Astrocyte (in vitro differentiated cells and primary cell): Measurements from ENCODE around the gene TTYH1. TPM values are rescaled to one million over a fixed set of nuclear protein-coding genes. Genes with fewer than 3 reads are reported as not detected.

Experiments used
- DNase-seq: peaks from one replicate; pipeline ENCODE4 v3.0.0-alpha.2; 2010; ENCODE audit warnings: low read depth
- FAIRE-seq: peaks from 2 replicates; lab custom pipeline; 2011; peaks lifted over from hg19 to GRCh38; lab: Jason Lieb, UNC
- H2AFZ ChIP-seq: 2 replicates; pipeline ENCODE4 v1.6.0; 2012; ENCODE audit warnings: low read depth, low read length, inconsistent platforms
- H3K27ac ChIP-seq: 2 replicates; pipeline ENCODE4 v1.5.1; 2011; ENCODE audit warnings: low read depth, low read length, inconsistent platforms
- H3K27me3 ChIP-seq: 2 replicates; pipeline ENCODE4 v1.6.0; 2011; ENCODE audit warnings: low read length, inconsistent platforms; ENCODE audit not compliant: insufficient read depth
- H3K36me3 ChIP-seq: 2 replicates; pipeline ENCODE4 v1.5.1; 2011; ENCODE audit warnings: low read length, inconsistent platforms; ENCODE audit not compliant: insufficient read depth
- H3K4me1 ChIP-seq: 2 replicates; pipeline ENCODE4 v1.5.1; 2011; ENCODE audit warnings: low read length, inconsistent platforms; ENCODE audit not compliant: insufficient read depth
- H3K4me2 ChIP-seq: 2 replicates; pipeline ENCODE4 v1.6.0; 2012; ENCODE audit warnings: low read length, inconsistent platforms
- H3K4me3 ChIP-seq: 2 replicates; pipeline ENCODE4 v1.5.1; 2011; ENCODE audit warnings: low read depth, mild to moderate bottlenecking, low read length, inconsistent platforms; ENCODE audit not compliant: insufficient read depth
- H3K79me2 ChIP-seq: 2 replicates; pipeline ENCODE4 v1.6.0; 2012; ENCODE audit warnings: mild to moderate bottlenecking, low read length, inconsistent platforms; ENCODE audit not compliant: insufficient read depth
- H3K9ac ChIP-seq: 2 replicates; pipeline ENCODE4 v1.6.0; 2012; ENCODE audit warnings: mild to moderate bottlenecking, low read length, inconsistent platforms
- H3K9me3 ChIP-seq: 2 replicates; pipeline ENCODE4 v1.5.1; 2012; ENCODE audit warnings: low read depth, mild to moderate bottlenecking, low read length, inconsistent platforms; ENCODE audit not compliant: insufficient read depth
- H4K20me1 ChIP-seq: 2 replicates; pipeline ENCODE4 v1.6.0; 2012; ENCODE audit warnings: low read length, inconsistent platforms; ENCODE audit not compliant: insufficient read depth
- H3K27ac Mint-ChIP-seq: one replicate; pipeline ENCODE4 v1.8.0; 2021; ENCODE audit warnings: mild to moderate bottlenecking, mixed read lengths; ENCODE audit not compliant: unreplicated experiment
- H3K27me3 Mint-ChIP-seq: one replicate; pipeline ENCODE4 v1.8.0; 2021; ENCODE audit warnings: low read depth, mixed read lengths; ENCODE audit not compliant: unreplicated experiment
- H3K36me3 Mint-ChIP-seq: one replicate; pipeline ENCODE4 v1.8.0; 2021; ENCODE audit warnings: low read depth, mixed read lengths; ENCODE audit not compliant: unreplicated experiment
- H3K4me1 Mint-ChIP-seq: one replicate; pipeline ENCODE4 v1.8.0; 2021; ENCODE audit warnings: low read depth, mixed read lengths; ENCODE audit not compliant: unreplicated experiment
- H3K4me3 Mint-ChIP-seq: one replicate; pipeline ENCODE4 v1.8.0; 2021; ENCODE audit warnings: mild to moderate bottlenecking, moderate library complexity, mixed read lengths; ENCODE audit not compliant: unreplicated experiment
- H3K9me3 Mint-ChIP-seq: one replicate; pipeline ENCODE4 v1.8.0; 2021; ENCODE audit warnings: mild to moderate bottlenecking, mixed read lengths; ENCODE audit not compliant: unreplicated experiment
- EZH2 ChIP-seq: IDR thresholded peaks from 2 replicates; pipeline ENCODE4 v1.6.1; 2012; ENCODE audit warnings: mild to moderate bottlenecking, low read length, inconsistent platforms; ENCODE audit not compliant: insufficient read depth
- total RNA-seq: library from RNA; stranded (reverse); gene quantifications from 2 replicates; pipeline ENCODE4 v1.2.1, GENCODE V29; 2021
- TF ChIP-seq, protein P1 (sequence below): IDR thresholded peaks from 2 replicates; pipeline ENCODE4 v1.5.1; 2011; ENCODE audit warnings: low read depth, mild to moderate bottlenecking, inconsistent platforms, low read length, moderate library complexity; ENCODE audit not compliant: insufficient read depth

The TTYH1 gene
- total RNA-seq, 1 donor from 2014 or later = 8.4 TPM

DNA sequence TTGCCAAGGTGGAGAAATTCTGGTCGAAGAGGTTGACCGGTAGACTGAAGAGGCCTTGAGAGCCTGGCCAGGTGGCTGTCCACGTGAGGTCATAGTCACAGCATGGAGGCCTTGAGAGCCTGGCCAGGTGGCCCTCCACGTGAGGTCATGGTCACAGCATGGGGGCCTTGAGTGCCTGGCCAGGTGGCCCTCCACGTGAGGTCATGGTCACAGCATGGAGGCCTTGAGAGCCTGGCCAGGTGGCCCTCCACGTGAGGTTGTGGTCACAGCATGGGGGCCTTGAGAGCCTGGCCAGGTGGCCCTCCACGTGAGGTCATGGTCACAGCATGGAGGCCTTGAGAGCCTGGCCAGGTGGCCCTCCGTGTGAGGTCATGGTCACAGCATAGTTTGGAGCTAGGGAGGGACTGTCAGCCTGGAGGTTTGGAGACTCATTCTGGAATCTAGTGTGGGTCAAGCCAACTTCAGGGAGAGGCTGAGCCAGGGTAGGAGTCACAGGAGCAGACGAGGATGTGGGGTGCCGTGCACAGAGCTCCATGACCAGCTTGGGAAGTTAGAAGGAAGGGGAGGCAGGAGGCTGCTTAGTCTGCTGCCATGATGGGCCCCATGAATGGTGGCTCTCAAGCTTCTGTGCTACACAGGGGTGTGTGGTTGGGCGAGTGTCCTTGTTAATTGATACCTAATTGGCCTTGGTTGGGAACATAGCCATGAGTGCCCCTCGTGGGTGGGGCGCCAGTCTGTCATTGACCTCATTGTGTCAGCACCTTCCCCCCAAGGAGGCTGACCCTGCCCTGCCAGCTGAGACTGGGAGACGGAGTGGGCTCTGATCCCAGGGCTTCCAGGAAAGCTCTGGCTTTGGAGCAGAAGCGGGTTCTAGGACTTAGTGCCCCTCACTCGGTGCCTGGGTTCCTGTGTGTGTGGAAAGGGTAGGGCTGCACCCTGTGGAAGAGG is 44.3 kb downstream of the TTYH1 start:
- no peak overlapping the region for H3K9ac ChIP-seq
- H3K9me3 ChIP-seq = no peaks in the 10 kb centered on the region
- Mint-ChIP-seq H3K4me1 (peaks cover 8% of the 10 kb centered on the region), H3K9me3 (no peaks in the 10 kb centered on the region), H3K4me3 (peak overlapping the region; percentile 66), H3K27ac (no peak overlapping the region), H3K27me3 (no peaks in the 10 kb centered on the region), H3K36me3 (peaks cover 21% of the 10 kb centered on the region)
- no peak overlapping the region for H3K27ac ChIP-seq
- peaks cover 21% of the 10 kb centered on the region for H3K4me1 ChIP-seq
- no peak overlapping the region for H3K4me3 ChIP-seq
- no peak for TF ChIP-seq EZH2
- TF ChIP-seq, protein P1, sequence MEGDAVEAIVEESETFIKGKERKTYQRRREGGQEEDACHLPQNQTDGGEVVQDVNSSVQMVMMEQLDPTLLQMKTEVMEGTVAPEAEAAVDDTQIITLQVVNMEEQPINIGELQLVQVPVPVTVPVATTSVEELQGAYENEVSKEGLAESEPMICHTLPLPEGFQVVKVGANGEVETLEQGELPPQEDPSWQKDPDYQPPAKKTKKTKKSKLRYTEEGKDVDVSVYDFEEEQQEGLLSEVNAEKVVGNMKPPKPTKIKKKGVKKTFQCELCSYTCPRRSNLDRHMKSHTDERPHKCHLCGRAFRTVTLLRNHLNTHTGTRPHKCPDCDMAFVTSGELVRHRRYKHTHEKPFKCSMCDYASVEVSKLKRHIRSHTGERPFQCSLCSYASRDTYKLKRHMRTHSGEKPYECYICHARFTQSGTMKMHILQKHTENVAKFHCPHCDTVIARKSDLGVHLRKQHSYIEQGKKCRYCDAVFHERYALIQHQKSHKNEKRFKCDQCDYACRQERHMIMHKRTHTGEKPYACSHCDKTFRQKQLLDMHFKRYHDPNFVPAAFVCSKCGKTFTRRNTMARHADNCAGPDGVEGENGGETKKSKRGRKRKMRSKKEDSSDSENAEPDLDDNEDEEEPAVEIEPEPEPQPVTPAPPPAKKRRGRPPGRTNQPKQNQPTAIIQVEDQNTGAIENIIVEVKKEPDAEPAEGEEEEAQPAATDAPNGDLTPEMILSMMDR = no peak
- H3K27me3 ChIP-seq = no peaks in the 10 kb centered on the region
- no peak overlapping the region for H2AFZ ChIP-seq
- H4K20me1 ChIP-seq = peaks cover 73% of the 10 kb centered on the region
- FAIRE-seq (no peak), DNase-seq (no peak)
- no peak overlapping the region for H3K4me2 ChIP-seq
- H3K79me2 ChIP-seq = peaks cover 69% of the 10 kb centered on the region
- H3K36me3 ChIP-seq = peaks cover 22% of the 10 kb centered on the region

GRCh38 chr19:54460230-54461005 is 45.2 kb downstream of the TTYH1 start:
- no peaks in the 10 kb centered on the region for H3K27me3 Mint-ChIP-seq
- H3K9me3 Mint-ChIP-seq = no peaks in the 10 kb centered on the region
- peaks cover 21% of the 10 kb centered on the region for H3K36me3 Mint-ChIP-seq
- H3K4me3 Mint-ChIP-seq = peak overlapping the region; percentile 50
- Histone ChIP-seq H3K9me3 (no peaks in the 10 kb centered on the region), H3K27ac (no peak overlapping the region), H3K4me3 (no peak overlapping the region), H3K9ac (no peak overlapping the region), H4K20me1 (peaks cover 64% of the 10 kb centered on the region), H3K27me3 (no peaks in the 10 kb centered on the region), H3K4me1 (peaks cover 24% of the 10 kb centered on the region), H2AFZ (no peak overlapping the region), H3K4me2 (no peak overlapping the region), H3K36me3 (peaks cover 16% of the 10 kb centered on the region), H3K79me2 (peaks cover 60% of the 10 kb centered on the region)
- DNase-seq (no peak), FAIRE-seq (no peak)
- TF ChIP-seq, protein P1 = no peak
- no peak for TF ChIP-seq EZH2
- H3K4me1 Mint-ChIP-seq = peaks cover 8% of the 10 kb centered on the region
- H3K27ac Mint-ChIP-seq = no peak overlapping the region
